WTC11 (cell line): ENCODE measurements around the gene YAP1.

Experiments
- CBFB ChIP-seq: sonication (generic); formaldehyde crosslinking; IDR thresholded peaks from 2 replicates; pipeline ENCODE4 v1.8.1; 2022; ENCODE audit warnings: mild to moderate bottlenecking, low read depth, missing genetic modification reagents
- CTCF ChIP-seq: fragments of 200-600 bp; IDR thresholded peaks from 2 replicates; pipeline ENCODE4 v1.8.0; 2022; ENCODE audit warnings: antibody characterized with exemption
- SMAD3 ChIP-seq: sonication (generic); formaldehyde crosslinking; IDR thresholded peaks from 2 replicates; pipeline ENCODE4 v1.8.0; 2022; ENCODE audit warnings: missing genetic modification reagents, mild to moderate bottlenecking, borderline replicate concordance

GRCh38 chr11:102070766-102071165 lies 39.5 kb upstream of the YAP1 start:
- TF ChIP-seq CTCF (no peak), CBFB (CRISPR knock-in tag) (no peak), SMAD3 (CRISPR knock-in tag) (no peak)
